Stomach (tissue), 4 donors: Measurements from ENCODE around the gene ARHGAP21.

Experiments
- CTCF ChIP-seq, 7 experiments: fragments of 450-650 bp in 4 of 7; fragments of 200-600 bp in 3 of 7; sonication (generic) in 3 of 7; IDR thresholded peaks; one replicate each; pipeline ENCODE4 v1.5.1; 2016 to 2019; ENCODE audit warnings: antibody characterized with exemption in 7 of 7, control low read depth in 2 of 7, mild to moderate bottlenecking in 1 of 7
- EP300 ChIP-seq: sonication (generic); formaldehyde crosslinking; IDR thresholded peaks from one replicate; pipeline ENCODE4 v1.6.1; 2017; ENCODE audit warnings: antibody characterized with exemption
- POLR2AphosphoS5 ChIP-seq, 3 donors: sonication (generic); formaldehyde crosslinking; IDR thresholded peaks; one replicate each; pipeline ENCODE4 v1.6.1; 2016; ENCODE audit warnings: antibody characterized with exemption in 3 of 3

DNA sequence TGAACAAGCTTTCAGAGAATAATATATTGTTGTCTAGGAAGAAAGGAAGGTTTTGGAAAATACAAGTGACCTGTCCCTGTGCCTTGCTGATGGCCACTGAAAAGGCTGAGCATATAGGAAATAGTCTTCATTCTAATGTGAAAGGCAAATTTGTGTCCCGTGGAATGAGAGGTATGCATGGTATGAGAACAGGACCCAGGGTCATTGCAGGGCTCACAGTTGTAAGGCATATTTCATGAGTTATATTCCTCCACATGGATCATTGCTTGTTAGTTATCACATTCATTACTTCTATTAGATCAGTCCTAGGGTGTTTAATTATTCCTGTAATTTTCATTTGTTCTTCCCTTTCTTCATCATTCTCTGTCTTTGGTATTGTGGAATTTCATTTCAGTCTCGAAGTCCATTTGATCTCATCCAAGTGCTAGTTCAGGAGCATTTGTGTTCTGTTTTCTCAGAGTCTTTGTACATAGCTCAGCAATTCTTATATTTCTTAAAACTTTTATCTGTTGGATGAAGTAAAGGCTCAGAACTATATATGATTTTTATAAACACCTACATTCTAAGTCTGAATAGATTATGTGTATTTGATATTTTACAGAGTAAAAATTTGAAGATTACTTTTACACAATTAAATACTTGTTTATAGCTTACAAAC, 39.4 kb upstream of the ARHGAP21 start:
- TF ChIP-seq POLR2AphosphoS5 (IDR thresholded peaks at IDR 0.05) (no peak), CTCF (IDR thresholded peaks at IDR 0.05) (no peak), EP300 (no peak)
